K562 (cell line): ENCODE results near the gene HPCAL1. TPM values are rescaled to one million over a fixed set of nuclear protein-coding genes. Genes with fewer than 3 reads are reported as not detected.

Experiments
- CREB1 ChIP-seq, 2 experiments: sonication (generic) in 1 of 2; formaldehyde crosslinking in 1 of 2; IDR thresholded peaks; 2 replicates each; pipeline versions ENCODE4 v1.6.1 to v1.8.0; 2012 to 2022; ENCODE audit warnings: inconsistent platforms in 1 of 2, mild to moderate bottlenecking in 1 of 2, missing genetic modification reagents in 1 of 2, moderate library complexity in 1 of 2
- DDX20 ChIP-seq: fragments of 450-650 bp; IDR thresholded peaks from 2 replicates; pipeline ENCODE4 v1.6.1; 2016; ENCODE audit warnings: missing genetic modification characterization, low read depth, mild to moderate bottlenecking, missing compliant biosample characterization, moderate library complexity
- KAT7 ChIP-seq: sonication (generic); formaldehyde crosslinking; IDR thresholded peaks from 2 replicates; pipeline ENCODE4 v1.8.0; 2022; ENCODE audit warnings: missing genetic modification reagents, mild to moderate bottlenecking, borderline replicate concordance
- LCOR ChIP-seq: sonication (generic); formaldehyde crosslinking; IDR thresholded peaks from 2 replicates; pipeline ENCODE4 v1.8.0; 2022; ENCODE audit warnings: mild to moderate bottlenecking, missing genetic modification reagents
- POLR2G ChIP-seq: fragments of 200-400 bp; formaldehyde crosslinking; IDR thresholded peaks from 2 replicates; pipeline ENCODE4 v1.6.1; 2017; ENCODE audit warnings: low read depth, mild to moderate bottlenecking, antibody characterized with exemption, low read length, moderate library complexity
- PTTG1 ChIP-seq: fragments of 450-650 bp; IDR thresholded peaks from 2 replicates; pipeline ENCODE4 v1.6.1; 2016; ENCODE audit warnings: low read depth, mild to moderate bottlenecking, missing genetic modification characterization, missing compliant biosample characterization
- RAD51 ChIP-seq: fragments of 450-650 bp; IDR thresholded peaks from 2 replicates; pipeline ENCODE4 v1.7.1; 2016; ENCODE audit warnings: low read depth, mild to moderate bottlenecking, borderline replicate concordance
- RBM34 ChIP-seq: fragments of 200-400 bp; formaldehyde crosslinking; IDR thresholded peaks from 2 replicates; pipeline ENCODE4 v1.6.1; 2018; ENCODE audit warnings: low read length, borderline replicate concordance; ENCODE audit not compliant: insufficient read depth
- TGIF2 ChIP-seq: sonication (generic); formaldehyde crosslinking; IDR thresholded peaks from 2 replicates; pipeline ENCODE4 v1.8.1; 2022; ENCODE audit warnings: mild to moderate bottlenecking, missing genetic modification reagents, moderate library complexity
- ZFX ChIP-seq: sonication (generic); formaldehyde crosslinking; IDR thresholded peaks from 2 replicates; pipeline ENCODE4 v1.8.0; 2022; ENCODE audit warnings: mild to moderate bottlenecking, missing genetic modification reagents, moderate library complexity
- ZNF41 ChIP-seq: fragments of 250-450 bp; sonication (Bioruptor Pico); conservative IDR thresholded peaks from 2 replicates; pipeline ENCODE4 v1.4.0; 2020; ENCODE audit warnings: mild to moderate bottlenecking
- ZNF707 ChIP-seq: fragments of 250-450 bp; sonication (Bioruptor Pico); conservative IDR thresholded peaks from 2 replicates; pipeline ENCODE4 v1.8.0; 2022; ENCODE audit warnings: inconsistent platforms, mild to moderate bottlenecking, moderate library complexity
- polyA plus RNA-seq, 8 experiments: library from polyadenylated mRNA; depleted of rRNA in 4 of 8; stranded (reverse) in 5 of 8; unstranded in 3 of 8; fragments of >200 nt; fragmentation: Nextera tagmentation in 2 of 8; fragmentation: Illumina TruSeq in 1 of 8; extraction: Ambion mirVana in 2 of 8; extraction: Trizol in 1 of 8; gene quantifications; 2 replicates each; pipeline versions ENCODE4 v1.2.1 to v1.2.3, GENCODE V29; 2011 to 2014; ENCODE audit warnings: inconsistent platforms in 1 of 8, missing spikeins in 1 of 8
- total RNA-seq, 7 experiments: library from RNA; depleted of rRNA in 6 of 7; stranded (reverse); fragments of >200 nt in 6 of 7; fragmentation: Illumina TruSeq in 2 of 7; extraction: Trizol in 2 of 7; gene quantifications; 2 replicates each; pipeline versions ENCODE4 v1.2.1 to v1.2.3, GENCODE V29; 2011 to 2021; ENCODE audit warnings: low replicate concordance in 1 of 7
- TF ChIP-seq, protein P1 (sequence below): sonication (generic); formaldehyde crosslinking; IDR thresholded peaks from 2 replicates; pipeline ENCODE4 v1.8.0; 2022; ENCODE audit warnings: missing genetic modification reagents, mild to moderate bottlenecking, moderate library complexity, borderline replicate concordance
- TF ChIP-seq, protein P2 (sequence below): fragments of 250-450 bp; sonication (Bioruptor Pico); IDR thresholded peaks from 2 replicates; pipeline ENCODE4 v1.5.1; 2021; ENCODE audit warnings: mild to moderate bottlenecking
- TF ChIP-seq, protein P3 (sequence below), 2 experiments: fragments of 450-650 bp; conservative IDR thresholded peaks; 2 replicates each; pipeline ENCODE4 v1.6.1; 2017; ENCODE audit warnings: mild to moderate bottlenecking in 2 of 2, moderate library complexity in 2 of 2
- TF ChIP-seq, protein P4 (sequence below), 2 experiments: IDR thresholded peaks; 2 replicates each; pipeline ENCODE4 v1.6.1; 2012; ENCODE audit warnings: improper control_type of control experiment in 2 of 2, low read depth in 2 of 2, low read length in 2 of 2, borderline replicate concordance in 1 of 2
- TF ChIP-seq, protein P5 (sequence below): fragments of 250-450 bp; sonication (Bioruptor Pico); IDR thresholded peaks from 2 replicates; pipeline ENCODE4 v1.8.0; 2022; ENCODE audit warnings: inconsistent platforms

HPCAL1 gene
- total and polyA plus RNA-seq, 9 of the 15 experiments (the other 6 are each of a cell fraction or from before 2014, with no cell fraction given), result 2.7 to 65.5 (median 23.9) TPM

DNA sequence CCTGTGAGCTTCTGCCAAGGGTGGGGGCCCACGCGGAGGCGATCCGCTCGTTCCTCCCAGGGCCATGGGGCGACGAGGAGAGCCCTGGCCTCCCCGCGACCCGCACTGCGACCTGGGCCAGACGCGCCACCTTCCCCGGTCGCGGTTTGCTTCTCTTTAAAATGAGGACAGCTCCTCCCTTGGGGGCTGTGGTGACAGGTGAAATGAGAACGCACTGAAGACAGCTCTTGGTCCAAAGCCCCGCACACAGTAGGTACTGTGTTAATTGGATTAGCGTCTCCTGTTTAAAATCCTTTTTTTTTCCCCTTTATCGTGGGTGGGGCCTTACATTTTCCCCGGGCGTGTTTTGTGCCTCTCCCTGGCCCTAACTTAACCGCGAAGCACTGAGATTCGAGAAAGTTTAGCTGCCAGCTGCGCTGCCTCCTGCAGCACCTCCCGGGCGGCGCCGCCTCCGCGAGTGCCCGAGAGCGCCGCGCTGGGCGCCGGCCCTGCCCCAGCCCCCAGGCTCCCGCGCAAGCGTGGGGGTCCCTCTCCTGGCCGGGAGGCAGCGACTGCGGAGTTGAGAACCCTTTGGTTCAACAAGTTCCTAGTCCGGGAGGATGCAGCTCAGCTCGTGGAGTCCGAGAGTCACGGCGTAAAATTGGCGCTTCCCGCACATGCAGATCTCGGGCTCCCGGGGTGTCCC is 1.1 kb downstream of the HPCAL1 start (continued):
- TF ChIP-seq, protein P1, sequence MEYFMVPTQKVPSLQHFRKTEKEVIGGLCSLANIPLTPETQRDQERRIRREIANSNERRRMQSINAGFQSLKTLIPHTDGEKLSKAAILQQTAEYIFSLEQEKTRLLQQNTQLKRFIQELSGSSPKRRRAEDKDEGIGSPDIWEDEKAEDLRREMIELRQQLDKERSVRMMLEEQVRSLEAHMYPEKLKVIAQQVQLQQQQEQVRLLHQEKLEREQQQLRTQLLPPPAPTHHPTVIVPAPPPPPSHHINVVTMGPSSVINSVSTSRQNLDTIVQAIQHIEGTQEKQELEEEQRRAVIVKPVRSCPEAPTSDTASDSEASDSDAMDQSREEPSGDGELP, result peak; percentile 46
- TF ChIP-seq ZFX (CRISPR knock-in tag) (peak; percentile 14; the same call in 1 of the 2 replicates), LCOR (CRISPR knock-in tag) (0 out of 2 replicates have a peak, but pooled peaks have one; percentile 58), CREB1 (IDR thresholded peaks at IDR 0.05) (no peak), CREB1 (CRISPR knock-in tag; IDR thresholded peaks at IDR 0.05) (peak; percentile 30; the same call in 1 of the 2 replicates), RBM34 (no peak), ZNF707 (no peak), PTTG1 (tag) (no peak), TGIF2 (CRISPR knock-in tag) (0 out of 2 replicates have a peak, but pooled peaks have one; percentile 38), ZNF41 (CRISPR knock-in tag) (no peak), KAT7 (peak; percentile 74; the same call in 1 of the 2 replicates), POLR2G (peak; percentile 41; the same call in 1 of the 2 replicates), RAD51 (no peak), DDX20 (tag) (no peak)
- TF ChIP-seq, protein P2, sequence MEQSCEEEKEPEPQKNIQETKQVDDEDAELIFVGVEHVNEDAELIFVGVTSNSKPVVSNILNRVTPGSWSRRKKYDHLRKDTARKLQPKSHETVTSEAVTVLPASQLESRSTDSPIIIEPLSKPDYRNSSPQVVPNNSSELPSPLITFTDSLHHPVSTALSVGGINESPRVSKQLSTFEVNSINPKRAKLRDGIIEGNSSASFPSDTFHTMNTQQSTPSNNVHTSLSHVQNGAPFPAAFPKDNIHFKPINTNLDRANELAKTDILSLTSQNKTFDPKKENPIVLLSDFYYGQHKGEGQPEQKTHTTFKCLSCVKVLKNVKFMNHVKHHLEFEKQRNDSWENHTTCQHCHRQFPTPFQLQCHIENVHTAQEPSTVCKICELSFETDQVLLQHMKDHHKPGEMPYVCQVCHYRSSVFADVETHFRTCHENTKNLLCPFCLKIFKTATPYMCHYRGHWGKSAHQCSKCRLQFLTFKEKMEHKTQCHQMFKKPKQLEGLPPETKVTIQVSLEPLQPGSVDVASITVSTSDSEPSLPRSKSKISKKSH, result no peak
- TF ChIP-seq, protein P3, sequence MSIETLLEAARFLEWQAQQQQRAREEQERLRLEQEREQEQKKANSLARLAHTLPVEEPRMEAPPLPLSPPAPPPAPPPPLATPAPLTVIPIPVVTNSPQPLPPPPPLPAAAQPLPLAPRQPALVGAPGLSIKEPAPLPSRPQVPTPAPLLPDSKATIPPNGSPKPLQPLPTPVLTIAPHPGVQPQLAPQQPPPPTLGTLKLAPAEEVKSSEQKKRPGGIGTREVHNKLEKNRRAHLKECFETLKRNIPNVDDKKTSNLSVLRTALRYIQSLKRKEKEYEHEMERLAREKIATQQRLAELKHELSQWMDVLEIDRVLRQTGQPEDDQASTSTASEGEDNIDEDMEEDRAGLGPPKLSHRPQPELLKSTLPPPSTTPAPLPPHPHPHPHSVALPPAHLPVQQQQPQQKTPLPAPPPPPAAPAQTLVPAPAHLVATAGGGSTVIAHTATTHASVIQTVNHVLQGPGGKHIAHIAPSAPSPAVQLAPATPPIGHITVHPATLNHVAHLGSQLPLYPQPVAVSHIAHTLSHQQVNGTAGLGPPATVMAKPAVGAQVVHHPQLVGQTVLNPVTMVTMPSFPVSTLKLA (conservative IDR thresholded peaks at IDR 0.05), result peak in 1 of 2 experiments; percentile 38; a peak in 2 of 4 replicates
- TF ChIP-seq, protein P4, sequence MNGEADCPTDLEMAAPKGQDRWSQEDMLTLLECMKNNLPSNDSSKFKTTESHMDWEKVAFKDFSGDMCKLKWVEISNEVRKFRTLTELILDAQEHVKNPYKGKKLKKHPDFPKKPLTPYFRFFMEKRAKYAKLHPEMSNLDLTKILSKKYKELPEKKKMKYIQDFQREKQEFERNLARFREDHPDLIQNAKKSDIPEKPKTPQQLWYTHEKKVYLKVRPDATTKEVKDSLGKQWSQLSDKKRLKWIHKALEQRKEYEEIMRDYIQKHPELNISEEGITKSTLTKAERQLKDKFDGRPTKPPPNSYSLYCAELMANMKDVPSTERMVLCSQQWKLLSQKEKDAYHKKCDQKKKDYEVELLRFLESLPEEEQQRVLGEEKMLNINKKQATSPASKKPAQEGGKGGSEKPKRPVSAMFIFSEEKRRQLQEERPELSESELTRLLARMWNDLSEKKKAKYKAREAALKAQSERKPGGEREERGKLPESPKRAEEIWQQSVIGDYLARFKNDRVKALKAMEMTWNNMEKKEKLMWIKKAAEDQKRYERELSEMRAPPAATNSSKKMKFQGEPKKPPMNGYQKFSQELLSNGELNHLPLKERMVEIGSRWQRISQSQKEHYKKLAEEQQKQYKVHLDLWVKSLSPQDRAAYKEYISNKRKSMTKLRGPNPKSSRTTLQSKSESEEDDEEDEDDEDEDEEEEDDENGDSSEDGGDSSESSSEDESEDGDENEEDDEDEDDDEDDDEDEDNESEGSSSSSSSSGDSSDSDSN (IDR thresholded peaks at IDR 0.05; ENCODE audit: borderline replicate concordance in 1 of 2, low read depth in 2 of 2, low read length in 2 of 2), result 0 out of 4 replicates have a peak, but pooled peaks of 1 of the 2 experiments have one; percentile 53
- TF ChIP-seq, protein P5, sequence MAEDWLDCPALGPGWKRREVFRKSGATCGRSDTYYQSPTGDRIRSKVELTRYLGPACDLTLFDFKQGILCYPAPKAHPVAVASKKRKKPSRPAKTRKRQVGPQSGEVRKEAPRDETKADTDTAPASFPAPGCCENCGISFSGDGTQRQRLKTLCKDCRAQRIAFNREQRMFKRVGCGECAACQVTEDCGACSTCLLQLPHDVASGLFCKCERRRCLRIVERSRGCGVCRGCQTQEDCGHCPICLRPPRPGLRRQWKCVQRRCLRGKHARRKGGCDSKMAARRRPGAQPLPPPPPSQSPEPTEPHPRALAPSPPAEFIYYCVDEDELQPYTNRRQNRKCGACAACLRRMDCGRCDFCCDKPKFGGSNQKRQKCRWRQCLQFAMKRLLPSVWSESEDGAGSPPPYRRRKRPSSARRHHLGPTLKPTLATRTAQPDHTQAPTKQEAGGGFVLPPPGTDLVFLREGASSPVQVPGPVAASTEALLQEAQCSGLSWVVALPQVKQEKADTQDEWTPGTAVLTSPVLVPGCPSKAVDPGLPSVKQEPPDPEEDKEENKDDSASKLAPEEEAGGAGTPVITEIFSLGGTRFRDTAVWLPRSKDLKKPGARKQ, result peak; percentile 67; the same call in 1 of the 2 replicates
